Measurements from ENCODE around the gene C16orf54.
"Not testable (repeated sequence)": the region's sequence is repeated elsewhere in the genome, so short reads cannot be mapped to it uniquely, and the experiment has no call there.

DNA sequence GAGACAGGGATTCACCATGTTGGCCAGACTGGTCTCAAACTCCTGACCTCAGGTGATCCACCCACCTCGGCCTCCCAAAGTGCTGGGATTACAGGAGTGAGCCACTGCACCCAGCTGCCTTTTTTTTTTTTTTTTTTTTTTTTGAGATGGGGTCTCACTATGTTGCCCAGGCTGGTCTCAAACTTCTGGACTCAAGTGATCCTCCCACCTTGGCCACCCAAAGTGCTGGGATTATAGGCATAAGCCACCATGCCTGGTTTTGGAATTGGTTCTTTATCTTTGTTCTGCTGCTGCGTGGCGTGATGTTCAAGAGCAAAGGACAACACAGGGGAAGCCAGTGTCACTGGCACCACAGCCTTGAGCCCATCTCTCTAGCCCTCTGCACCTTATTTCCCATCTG is 50.1 kb downstream of the C16orf54 start:
- TF ChIP-seq, protein P1, sequence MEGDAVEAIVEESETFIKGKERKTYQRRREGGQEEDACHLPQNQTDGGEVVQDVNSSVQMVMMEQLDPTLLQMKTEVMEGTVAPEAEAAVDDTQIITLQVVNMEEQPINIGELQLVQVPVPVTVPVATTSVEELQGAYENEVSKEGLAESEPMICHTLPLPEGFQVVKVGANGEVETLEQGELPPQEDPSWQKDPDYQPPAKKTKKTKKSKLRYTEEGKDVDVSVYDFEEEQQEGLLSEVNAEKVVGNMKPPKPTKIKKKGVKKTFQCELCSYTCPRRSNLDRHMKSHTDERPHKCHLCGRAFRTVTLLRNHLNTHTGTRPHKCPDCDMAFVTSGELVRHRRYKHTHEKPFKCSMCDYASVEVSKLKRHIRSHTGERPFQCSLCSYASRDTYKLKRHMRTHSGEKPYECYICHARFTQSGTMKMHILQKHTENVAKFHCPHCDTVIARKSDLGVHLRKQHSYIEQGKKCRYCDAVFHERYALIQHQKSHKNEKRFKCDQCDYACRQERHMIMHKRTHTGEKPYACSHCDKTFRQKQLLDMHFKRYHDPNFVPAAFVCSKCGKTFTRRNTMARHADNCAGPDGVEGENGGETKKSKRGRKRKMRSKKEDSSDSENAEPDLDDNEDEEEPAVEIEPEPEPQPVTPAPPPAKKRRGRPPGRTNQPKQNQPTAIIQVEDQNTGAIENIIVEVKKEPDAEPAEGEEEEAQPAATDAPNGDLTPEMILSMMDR (IDR thresholded peaks at IDR 0.05; ENCODE audit: borderline replicate concordance, extremely low read depth, low read length, poor library complexity, severe bottlenecking), result not testable (repeated sequence)
- not testable (repeated sequence) for TF ChIP-seq EZH2 (IDR thresholded peaks at IDR 0.05; ENCODE audit: borderline replicate concordance, low read depth, low read length, severe bottlenecking)

Data from DND-41 (cell line).